Measurements from ENCODE around the gene LAMB4.

Gene LAMB4

DNA sequence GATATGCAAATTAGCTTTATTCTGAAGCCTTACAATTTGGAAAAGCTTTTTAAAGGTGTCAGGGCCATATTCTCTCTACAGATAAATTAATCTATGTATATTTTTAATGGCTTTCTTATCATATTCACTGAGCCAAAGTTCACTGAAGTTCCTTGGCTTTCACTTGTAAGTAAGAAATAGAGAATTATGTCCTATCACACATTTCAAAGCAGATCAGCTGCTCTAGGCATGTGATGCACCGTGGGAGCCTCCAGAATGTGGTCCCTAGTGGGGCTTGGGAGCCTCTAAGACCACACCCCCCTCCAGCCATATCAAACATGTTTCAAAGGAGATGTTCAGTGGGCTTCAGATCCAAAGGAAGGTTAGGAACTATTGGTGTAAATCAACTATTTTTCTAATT is 51.5 kb downstream of the LAMB4 start:
- DNase-seq, result no peak

DNA sequence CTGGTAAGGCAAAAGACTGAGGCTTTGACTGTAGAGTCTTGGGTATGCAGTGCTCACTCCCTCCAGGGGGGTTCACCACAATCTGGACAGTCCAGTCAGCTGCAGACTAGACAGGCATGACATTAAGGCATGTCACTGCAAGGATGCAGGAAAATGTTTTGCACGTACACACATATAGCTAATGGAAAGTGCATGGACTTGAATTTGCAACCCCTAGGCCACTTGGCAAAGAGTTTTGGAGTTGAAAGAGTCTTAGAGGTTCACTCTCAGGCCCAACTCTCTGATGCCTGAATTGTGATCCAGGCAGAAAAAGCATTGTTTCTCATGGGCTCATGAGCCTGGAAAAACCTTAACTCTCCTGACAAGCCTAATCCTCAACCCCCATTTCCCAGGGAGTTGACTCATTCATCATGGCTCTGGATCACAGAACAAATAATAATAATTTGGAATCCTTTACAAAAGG is 51.9 kb downstream of the LAMB4 start:
- no peak for DNase-seq

DNA sequence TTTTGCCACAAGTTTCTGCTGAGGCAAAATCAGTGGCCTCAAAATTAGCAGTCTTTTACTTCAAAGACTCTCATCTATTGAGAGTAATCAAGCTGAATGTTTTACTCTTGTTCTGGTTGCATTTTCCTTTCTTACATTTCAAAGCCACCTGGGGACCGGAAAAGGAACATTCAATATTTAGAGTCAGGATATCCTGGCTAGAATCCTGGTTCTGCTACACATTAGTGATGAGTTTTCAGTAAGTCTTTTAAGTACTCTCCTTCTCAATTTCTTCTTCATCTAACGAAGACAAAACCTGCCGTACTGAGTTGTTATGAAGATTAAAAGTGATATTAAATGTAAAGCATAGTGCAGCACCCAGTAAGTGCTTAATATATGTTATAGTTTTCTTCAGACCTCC is 52.5 kb downstream of the LAMB4 start:
- no peak for DNase-seq

- no peak for DNase-seq
These were observed 54.0 kb downstream of the LAMB4 start for GRCh38 chr7:108076156-108076555.

- DNase-seq, result no peak
These were observed 56.7 kb downstream of the LAMB4 start for GRCh38 chr7:108073305-108074070.

DNA sequence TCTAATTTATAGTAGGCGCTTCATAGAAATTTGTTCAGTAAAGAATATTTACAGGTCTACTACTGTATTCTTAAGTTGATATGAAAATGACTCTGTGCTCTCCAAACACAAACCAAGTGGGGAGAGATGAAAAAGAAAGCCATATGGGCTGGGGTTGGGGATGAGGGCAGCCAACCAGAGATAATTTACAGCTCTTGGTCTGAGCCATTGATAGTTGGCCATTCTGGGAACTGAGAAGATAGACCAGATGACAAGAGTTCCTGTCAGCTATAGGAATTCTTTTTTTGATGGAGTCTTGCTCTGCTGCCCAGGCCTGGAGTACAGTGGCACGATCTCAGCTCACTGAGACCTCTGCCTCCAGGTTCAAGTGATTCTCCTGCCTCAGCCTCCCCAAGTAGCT is 57.4 kb downstream of the LAMB4 start:
- DNase-seq, result no peak

DNA sequence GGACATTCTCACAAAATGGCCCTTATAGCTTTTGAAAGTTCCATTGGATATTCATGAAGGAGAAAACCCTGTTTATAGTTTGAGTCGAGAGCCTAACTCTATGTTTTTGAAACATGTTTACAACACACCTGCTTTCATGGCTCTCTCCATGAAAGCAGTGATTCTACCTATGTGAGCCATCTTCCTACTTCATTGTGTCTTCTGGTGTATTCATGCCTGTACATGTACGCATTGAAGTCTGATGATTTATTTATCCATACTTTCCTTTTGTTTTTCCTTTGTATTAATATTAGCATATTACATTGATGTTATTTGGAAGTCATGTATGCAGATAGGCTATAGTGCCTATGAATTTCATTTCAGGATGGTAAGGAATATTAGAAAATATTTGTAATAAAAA is 58.0 kb downstream of the LAMB4 start:
- no peak for DNase-seq

DNA sequence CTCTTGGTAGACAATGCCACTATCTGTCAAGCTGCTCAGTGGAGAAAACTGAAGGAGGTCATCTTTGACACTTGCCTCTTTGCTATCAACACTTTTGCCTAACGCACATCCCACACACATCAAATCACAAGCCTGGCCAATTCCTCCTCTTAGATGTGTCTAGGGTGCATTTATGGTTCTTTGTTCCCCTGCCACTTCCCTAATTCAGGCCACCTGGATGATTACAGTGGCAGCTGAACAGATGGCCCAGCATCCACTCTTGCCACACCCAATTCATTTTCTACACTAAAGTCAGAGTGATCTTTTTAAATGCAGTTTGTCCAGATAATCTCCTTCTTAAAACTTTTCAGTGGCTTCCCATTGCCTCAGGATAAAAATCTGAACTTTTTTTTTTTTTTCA is 58.6 kb downstream of the LAMB4 start:
- DNase-seq, result no peak

GRCh38 chr7:108069646-108070045 is 60.5 kb downstream of the LAMB4 start:
- DNase-seq, result no peak

DNA sequence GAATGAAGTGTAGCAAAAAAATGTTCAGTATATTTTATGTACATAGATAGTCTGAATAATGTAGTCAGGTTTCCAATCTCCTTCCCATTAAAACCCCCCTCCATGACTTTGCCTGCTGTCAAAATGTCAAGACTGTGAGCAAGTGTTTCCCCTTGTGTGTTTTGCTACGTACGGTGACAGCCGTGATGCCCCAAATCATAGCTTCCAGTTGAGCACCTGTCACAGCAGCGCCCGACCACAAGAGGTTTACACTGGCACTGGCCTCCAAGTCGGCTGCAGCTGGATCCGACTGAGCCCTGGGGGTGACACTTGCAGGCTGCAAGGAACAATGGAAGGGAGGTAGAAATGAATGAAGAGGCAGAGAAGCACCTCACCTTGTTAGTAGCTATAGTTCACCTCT is 62.3 kb downstream of the LAMB4 start:
- DNase-seq, result no peak

- no peak for DNase-seq
These were observed 63.7 kb downstream of the LAMB4 start for GRCh38 chr7:108066486-108066885.

- DNase-seq, result no peak
These were observed 66.6 kb downstream of the LAMB4 start for GRCh38 chr7:108063520-108063933.

GRCh38 chr7:108062250-108063014 is 67.7 kb downstream of the LAMB4 start:
- DNase-seq, result no peak

DNA sequence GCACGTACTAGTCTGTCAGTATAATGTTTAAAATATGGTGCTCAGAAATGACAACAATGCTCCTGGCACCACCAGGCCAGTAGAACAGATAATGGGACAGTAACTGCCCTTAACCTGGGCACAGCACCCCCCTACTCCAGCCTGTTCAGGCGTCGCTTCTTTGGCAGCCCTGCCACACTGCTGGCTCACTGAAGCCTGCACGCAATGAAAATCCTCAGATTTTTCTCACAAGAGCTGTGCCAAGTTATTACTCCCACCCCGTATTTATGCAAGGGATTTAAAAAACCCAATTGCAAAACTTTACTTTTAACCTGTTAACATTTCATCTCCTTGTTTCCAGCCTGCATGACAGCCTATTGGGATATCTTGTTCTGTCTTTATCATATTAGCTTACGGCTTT is 70.6 kb downstream of the LAMB4 start:
- no peak for DNase-seq

DNA sequence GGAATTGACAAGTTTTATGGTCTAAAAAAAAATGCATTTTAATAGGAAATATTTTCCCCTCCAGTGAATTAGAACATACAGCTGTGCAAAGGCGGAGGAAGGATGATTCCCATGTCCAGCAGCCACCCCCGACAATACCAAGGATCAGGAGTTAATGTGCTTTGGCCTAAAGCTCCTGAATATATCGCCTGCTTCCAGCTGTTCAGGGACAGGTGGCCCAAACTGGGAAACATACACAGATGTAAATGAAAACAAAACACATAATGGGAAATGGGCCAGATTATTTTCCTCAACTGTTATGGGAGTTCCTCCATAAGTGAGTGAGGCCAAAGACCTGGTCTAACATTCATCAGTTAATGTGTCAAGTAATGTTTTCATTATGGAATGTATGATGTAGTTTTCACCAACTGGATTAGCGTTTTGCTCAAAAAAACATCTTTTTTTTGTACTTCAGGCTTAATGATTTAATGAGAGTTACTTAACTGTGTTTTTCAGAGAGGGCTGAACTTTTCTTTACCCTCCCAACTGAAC is 72.1 kb downstream of the LAMB4 start:
- DNase-seq, result no peak

- no peak for DNase-seq
These were observed 74.5 kb downstream of the LAMB4 start for GRCh38 chr7:108055611-108056021.

GRCh38 chr7:108054537-108054936 is 75.6 kb downstream of the LAMB4 start:
- DNase-seq, result no peak

- DNase-seq, result no peak
These were observed 76.9 kb downstream of the LAMB4 start for GRCh38 chr7:108053250-108053649.

- DNase-seq, result no peak
These were observed 78.7 kb downstream of the LAMB4 start for GRCh38 chr7:108051454-108051853.

GRCh38 chr7:108049962-108050361 is 80.2 kb downstream of the LAMB4 start:
- DNase-seq, result no peak

DNA sequence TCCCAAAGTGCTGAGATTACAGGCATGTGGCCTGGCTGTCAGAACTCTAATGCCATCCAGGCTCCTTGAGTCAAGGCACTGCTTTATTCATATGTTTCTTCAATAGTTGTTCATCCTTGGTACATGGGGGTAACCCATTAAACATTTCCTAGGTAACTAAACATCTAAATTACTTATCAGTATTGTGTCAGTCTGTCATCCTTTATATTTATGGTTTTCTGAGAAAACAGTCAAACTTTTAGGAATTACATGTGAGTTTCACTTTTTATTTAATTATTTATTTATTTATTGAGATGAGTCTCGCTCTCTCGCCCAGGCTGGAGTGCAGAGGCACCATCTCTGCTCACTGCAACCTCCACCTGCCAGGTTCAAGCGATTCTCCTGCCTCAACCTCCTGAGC is 81.7 kb downstream of the LAMB4 start:
- DNase-seq, result no peak

GRCh38 chr7:108046952-108047506 is 83.1 kb downstream of the LAMB4 start:
- DNase-seq, result no peak

GRCh38 chr7:108045669-108046068 is 84.5 kb downstream of the LAMB4 start:
- DNase-seq, result no peak

DNA sequence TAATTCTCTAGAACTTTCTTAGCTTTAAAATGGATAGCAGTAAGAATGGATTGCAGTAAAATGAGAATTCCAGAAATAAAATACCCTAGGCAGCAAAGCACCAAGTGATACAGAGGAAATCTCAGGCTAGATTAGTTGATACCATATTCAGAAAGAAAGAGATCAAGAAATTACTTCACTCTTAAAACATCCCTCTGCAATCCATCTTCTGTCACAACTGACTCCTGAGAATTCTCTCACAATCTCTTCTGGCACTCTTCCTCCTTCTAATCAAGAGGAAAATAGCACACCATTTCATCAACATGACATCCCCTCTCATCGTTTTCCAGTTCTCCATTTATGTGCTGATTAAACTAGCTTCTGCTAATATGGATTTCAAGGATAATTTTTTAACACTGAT is 85.0 kb downstream of the LAMB4 start:
- no peak for DNase-seq
